ENCODE results near the gene FAM237B. TPM values are rescaled to one million over a fixed set of nuclear protein-coding genes. Genes with fewer than 3 reads are reported as not detected.
A peak's percentile ranks its signal among the peaks of the same experiment; 100 is the strongest.

FAM237B gene
- total and polyA plus RNA-seq, 9 of the 15 experiments (the other 6 are each of a cell fraction or from before 2014, with no cell fraction given), result not detected

GRCh38 chr7:90347759-90348158 is 26.7 kb upstream of the FAM237B start (continued):
- TF ChIP-seq ZNF592 (IDR thresholded peaks at IDR 0.05) (0 out of 2 replicates have a peak, but pooled peaks have one; percentile 6), ZBTB40 (IDR thresholded peaks at IDR 0.05) (peak; percentile 16; the same call in 1 of the 2 replicates), ZBTB40 (CRISPR knock-in tag; IDR thresholded peaks at IDR 0.05) (no peak), ZNF121 (CRISPR knock-in tag; conservative IDR thresholded peaks at IDR 0.05) (peak; percentile 99), SUPT5H (IDR thresholded peaks at IDR 0.05) (peak; percentile 10; the same call in 1 of the 2 replicates), RBM25 (IDR thresholded peaks at IDR 0.05; ENCODE audit: low read depth, low read length, severe bottlenecking) (peak; percentile 49), ZBTB33 (CRISPR knock-in tag; IDR thresholded peaks at IDR 0.05) (peak; percentile 51; the same call in 1 of the 2 replicates), BCOR (IDR thresholded peaks at IDR 0.05) (peak; percentile 78), HDAC1 (IDR thresholded peaks at IDR 0.05) (peak in 1 of 2 experiments; percentile 43; a peak in 1 of 4 replicates), ZSCAN32 (CRISPR knock-in tag; IDR thresholded peaks at IDR 0.05) (no peak)
